HPDE6-E6E7 (cell line): ENCODE measurements around the gene NSG1.

Source experiments
- DNase-seq: peaks from one replicate; pipeline ENCODE4 v3.0.0; 2011; ENCODE audit warnings: missing footprints; ENCODE audit errors: extremely low spot score

Gene NSG1

DNA sequence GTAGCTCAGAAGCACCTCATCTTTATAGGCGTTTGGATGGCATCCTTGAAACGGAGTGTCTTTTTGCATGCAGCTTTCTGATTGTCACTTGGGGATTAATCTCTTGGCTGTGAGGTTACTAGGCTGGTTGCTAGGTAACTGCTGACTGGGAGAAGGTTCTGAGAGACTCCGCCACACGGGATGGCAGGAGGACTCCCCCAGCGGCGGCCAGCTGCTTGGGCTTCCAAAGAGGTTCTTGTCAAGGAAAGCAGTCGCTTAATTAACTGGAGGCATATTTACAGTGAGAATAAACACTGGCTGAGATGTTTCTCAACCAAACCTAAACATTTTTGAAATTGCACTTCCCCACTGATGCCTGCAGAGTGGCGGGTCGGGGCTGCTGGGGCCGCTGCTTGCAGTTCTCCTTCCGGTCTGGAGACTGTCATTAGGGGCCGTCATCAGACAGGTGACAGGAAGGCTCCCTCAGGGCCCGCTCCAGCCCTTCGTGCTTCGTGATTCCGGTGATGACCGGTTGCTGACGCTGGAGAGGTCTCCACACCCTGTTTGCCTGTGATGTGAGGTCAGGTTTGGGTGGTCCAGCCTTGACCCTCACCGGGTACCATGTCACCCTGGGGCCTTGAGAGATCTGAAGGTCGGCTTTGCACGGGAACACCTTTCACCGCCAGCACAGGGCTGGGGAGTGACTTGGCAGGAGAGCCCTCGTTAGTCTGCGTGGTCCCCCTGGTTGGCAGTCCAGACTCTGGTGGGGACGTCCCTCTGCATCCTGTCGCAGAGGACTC, 9.1 kb downstream of the NSG1 start:
- no peak for DNase-seq

DNA sequence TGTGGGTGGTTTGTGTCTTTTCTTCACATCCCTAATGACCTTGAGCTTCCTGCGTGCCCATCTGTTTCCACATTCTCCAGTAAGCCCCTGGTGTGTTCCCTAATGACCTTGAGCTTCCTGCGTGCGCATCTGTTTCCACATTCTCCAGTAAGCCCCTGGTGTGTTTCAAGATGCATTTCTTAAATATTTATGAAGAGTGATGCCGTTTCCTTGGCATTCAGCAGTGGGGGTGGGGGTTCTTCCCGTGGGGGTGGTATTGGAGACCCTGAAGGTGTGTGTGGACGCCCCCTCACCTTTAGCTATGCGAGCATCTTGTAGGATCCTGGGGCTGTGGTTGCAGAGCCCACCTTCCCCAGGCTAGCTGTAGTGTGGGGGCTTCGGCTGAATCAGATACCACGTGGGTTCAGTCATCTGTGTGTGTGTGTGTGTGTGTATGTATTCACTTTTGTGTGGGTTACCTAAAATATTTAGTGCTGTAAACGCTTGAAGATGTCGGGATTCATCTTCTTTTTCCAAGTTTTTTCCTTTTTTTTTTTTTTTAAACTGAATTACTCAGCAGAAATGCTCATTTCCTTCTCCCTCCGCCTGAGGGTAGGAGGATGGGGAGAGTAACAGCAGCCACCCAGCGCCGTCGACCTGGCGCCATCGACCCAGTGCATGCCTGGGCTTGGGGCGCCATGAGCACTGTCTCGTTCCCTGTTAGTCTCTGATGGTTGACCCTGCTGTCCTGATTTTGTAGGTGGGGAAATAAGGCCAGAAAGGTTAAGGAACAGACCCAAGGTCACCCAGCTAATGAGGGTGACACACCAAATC, 9.9 kb downstream of the NSG1 start:
- no peak for DNase-seq

DNA sequence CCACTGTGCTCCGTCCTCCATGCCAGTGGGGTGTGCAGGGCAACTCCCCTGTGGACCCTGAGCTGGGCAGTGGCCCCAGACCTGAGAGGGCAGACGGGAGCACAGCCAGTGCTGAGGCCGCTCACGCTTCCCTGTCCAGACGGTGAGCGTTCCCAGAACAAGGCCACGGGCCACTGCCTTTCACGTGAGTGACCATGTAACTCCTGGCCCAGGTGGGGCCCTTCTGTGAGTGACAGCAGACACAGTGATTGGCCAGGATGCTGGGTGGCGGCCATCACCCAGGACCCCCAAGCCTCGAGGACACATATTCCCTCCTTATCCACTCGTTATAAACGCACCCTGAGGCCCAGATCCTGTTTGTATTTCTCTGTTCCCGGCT, 10.5 kb downstream of the NSG1 start:
- no peak for DNase-seq

DNA sequence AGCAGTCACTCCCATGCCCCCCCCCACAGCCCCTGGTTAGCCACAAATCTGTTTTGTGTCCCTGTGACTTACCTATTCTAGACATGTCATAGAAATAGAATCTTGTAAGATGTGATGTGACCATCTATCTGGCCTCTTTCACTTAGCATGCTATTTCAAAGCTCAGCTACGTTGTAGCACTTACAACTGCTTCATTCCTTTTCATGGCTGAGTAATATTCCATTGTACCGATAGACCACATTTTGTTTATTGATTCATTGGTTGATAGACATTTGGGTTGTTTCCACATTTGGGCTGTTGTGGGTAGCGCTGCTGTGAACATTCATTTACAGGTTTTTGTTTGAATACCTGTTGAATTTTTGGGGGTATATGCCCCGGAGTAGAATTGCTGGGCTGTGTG, 11.5 kb downstream of the NSG1 start:
- no peak for DNase-seq

DNA sequence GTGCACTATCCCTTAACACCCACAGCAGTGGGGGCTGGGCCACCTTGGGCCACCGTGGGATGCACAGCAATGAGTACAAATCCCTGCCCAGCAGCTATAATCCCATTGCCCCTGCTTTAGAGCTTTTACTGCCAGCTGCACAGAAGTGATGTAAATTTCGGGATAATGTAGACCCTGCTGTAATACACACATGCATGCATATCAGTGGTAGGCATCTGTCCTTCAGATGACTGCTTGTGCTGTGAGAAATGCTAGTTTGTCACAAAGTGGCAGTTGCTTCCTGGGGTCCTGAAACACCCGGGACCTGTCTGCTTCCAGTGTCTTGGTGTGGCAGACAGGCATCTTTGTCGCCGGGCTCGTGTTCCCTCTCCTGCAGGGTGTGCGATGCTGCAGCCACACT, 14.1 kb downstream of the NSG1 start:
- no peak for DNase-seq

DNA sequence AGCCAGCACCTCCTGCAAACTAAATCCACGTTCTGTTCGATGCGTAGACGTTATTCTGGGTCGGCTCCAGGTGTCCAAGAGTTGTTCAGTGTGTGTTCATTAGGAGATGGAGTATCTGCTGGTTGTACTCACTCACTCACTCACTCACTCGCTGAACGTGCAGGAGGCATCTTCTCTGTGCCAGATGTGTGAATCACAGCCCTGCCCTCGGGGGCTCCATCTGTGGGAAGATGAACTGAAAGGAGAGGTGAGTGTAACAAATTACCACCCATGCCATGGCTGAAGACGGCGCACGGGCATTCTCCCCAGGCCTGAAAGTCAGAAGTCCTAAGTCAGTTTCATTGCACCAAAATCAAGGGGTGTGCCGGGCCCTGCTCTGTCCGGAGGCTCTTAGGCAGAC, 16.1 kb downstream of the NSG1 start:
- DNase-seq, result peak; percentile 37

DNA sequence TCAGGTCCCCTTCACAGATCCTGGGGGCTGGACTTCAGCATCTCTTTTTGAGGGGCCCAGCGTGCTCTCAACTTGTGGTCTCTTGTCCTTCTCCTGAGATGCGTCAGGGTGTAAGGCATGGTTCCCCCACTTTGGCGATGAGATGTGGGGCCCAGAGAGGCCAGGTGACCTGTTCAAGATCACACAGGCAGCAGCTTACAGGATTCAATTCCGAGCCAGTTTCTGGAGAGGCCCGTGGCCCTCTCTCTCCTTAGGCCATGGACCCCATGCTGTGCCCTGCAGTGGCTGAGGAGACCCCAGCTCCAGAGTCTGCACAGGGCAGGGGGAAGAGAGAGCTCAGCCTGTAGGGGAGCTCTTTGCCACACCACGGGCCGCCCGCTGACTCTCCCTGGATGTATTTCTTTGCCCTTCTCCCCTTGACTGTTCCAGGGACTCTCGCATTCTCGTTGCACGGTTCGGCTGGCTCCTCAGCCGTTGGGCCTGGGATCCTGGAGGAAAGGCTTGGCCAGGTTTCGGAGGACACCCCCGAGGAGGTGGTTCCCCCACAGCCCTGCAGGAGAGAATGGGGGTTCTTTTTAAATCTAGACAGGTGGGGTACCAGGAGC, 18.6 kb downstream of the NSG1 start:
- no peak for DNase-seq

DNA sequence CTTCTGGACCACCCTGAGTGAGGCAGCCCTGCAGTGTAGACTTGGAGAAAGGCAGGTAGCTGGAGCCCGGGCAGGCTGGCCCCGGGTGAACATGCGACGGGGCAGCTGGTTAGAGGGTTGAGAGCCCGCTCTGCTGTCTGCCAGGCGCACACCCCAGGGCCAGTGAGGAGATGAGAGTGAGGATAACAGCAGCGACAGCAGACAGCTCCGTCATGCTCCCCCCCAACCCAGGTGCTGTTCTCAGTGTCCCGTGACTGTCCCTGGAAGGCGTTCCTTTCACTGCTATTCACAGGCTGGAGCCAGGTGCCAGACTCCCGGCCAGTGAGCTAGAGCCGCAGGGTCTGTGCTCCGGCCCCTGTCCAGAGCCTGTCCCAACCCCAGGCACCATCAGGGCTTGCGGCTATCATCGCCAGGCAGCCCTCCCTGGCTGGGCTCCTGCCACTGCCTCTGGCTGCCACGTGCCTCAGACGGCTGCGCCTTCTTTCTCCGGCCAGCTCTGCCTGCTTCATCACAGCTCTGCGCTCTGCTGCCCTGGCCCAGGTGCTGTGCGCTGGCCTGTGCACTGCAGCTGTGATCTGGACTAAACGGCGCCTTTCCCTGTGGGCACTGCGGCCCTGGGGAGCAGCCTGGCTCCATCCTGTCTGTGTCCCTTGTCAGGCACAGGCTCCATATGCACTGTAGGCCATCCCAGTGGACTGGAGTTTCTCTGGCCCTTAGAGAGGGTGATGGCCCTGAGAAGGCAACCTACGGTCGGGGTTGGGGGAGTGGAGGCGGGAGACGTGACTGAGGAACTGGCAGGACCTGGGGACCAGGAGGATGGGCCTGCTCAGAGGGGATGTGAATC, 19.8 kb downstream of the NSG1 start:
- no peak for DNase-seq

DNA sequence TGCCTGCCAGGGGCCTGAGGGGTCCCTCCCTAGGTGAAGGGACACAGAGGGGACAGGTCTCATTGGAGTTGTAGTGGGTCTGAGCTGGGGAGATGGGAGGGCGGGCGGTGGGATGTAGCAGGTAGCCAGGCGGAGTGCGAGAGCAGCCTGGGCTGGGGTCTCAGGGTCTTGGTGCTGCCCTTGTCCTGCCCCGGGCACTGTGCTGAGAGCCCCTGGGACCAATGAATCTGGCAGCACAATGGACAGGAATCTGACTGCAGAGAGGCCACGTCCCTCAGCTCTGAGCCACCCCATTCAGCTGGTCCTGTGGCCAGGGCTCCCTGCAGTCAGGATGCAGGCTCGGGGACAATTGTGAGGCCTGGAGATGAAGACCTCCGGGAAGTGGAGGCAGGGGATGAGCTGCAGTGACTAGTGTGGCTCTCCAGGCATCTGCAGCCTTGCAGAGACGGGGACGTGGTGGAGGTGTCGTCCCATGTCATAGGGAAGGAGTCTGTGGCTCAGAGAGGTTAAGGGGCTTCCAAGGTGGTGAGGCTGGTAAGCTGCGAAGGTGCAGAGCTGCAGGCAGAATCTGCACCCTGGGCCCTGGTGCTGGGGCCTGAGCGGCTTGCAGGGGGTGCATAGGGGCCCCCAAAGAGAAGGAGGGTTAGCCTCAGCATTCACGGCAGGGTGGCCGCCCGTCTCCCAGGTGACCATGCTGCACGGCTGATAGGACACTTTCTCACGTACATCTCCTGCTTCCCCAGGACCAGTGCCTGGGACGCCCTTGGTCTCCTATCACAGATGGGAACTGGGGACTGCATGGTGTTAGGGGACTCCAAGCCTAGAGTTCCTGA, 20.6 kb downstream of the NSG1 start:
- no peak for DNase-seq

DNA sequence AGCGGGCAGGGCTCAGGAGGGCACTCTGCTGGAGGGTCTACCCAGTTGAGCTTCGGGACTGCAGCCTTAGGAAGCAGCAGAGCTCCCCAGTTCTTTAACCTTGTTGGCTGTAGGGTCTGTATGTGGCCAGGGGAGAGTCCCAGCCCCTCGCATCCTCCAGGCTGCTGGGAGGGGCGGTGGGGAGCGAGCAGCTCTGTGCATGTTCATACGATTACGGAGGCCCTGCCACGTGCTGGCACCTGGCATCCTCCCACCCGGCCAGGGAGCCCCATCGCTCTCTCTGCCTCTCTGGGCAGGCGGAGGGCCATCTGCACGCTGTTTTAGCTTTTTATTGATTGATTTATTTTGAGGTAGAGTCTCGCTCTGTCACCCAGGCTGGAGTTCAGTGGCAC, 21.2 kb downstream of the NSG1 start:
- no peak for DNase-seq

DNA sequence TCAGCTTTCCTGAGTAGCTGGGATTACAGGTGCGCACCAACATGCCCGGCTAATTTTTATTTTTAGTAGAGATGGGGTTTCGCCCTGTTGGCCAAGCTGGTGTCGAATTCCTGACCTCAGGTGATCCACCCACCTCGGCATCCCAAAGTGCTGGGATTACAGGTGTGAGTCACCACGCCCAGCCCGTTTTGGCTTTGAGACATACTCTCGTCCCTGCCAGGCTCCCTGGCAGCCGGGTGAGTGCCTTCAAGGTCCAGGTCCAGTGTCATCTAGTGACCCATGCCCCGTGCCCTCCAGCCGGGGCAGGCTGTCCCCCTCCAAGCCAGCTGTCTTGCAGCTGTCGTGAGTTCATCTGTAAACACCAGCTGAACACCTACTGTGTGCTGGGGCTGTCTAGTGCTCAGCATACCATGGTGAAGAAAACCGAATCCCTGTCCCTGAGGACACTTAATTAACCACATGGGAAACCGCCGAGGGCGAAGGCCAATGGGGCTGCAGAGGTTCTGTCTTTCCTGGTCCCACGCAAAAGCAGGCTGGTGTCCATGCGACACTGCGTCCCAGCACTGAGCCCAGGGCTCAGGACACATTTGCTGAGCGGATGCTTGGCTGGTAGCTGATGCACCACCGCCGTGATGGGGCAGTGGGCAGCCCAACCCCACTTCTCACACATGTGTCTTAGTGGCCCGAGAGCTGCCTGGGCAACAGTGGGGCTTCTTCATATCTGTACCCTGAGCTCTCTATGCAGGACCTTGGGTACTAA, 21.9 kb downstream of the NSG1 start:
- DNase-seq, result peak; percentile 23

DNA sequence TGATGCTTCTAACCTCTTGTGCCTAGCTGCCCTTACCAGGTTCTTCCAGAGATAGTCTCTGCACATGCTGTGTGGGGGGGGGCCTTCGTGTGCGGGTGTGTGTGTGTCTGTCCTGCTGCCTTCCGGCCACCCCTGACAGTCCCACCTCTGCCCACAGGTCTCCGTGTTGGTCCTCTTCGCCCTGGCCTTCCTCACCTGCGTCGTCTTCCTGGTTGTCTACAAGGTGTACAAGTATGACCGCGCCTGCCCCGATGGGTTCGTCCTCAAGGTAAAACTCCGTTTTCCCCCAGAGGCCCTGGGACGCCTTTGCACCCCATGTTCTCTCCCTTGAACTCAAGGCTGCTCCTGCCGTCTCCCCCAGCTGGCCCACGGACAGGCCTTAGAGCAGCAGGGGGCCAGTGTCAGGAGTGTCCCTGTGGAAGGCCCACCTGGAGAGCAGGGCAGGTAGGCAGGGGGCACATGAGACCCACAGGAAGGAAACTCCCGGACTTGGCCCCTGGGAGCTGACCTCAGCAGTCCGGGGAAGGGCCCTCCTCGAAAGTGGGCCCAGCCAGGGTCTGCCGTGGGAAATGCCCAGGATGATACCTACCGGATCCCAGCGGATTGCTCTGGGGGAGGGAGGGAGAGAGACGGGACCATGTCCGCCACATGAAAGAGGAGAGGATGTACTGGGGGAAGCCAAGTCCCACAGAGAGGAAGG, 22.7 kb downstream of the NSG1 start:
- DNase-seq, result no peak

DNA sequence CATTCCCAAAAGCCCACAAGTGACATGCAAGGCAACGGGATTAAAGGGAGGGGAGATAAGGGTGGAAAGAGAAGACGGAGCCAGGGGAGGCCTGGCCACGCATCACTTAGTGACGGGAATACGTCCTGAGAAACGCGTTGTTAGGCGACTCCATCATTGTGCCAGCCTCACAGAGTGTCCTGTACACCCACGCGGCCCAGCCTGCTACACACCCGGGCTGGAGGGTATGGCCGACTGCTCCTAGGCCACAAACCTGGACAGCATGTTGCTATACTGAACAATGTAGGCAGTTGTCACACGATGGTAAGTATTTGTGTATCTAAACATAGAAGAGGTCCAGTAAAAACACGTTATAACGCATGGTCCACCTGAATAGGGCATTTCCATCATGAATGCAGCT, 23.4 kb downstream of the NSG1 start:
- no peak for DNase-seq

DNA sequence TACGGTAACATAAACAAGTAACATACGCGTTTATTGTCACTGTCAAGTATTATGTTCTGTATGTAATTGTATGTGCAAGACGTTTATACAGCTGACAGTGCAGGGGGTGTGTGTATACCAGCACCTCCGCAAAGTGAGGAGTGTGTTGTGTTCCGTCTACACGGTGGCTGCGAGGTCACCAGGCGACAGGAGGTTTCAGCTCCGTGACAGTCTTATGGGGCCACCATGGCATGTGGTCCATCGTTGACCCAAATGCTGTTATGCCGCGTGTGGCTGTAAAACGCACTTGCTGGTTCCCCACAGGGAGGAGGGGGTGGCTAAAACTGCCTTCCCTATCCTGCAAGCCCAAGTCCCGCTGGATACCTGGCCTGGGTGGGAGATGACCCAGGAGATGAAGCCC, 25.0 kb downstream of the NSG1 start:
- no peak for DNase-seq

DNA sequence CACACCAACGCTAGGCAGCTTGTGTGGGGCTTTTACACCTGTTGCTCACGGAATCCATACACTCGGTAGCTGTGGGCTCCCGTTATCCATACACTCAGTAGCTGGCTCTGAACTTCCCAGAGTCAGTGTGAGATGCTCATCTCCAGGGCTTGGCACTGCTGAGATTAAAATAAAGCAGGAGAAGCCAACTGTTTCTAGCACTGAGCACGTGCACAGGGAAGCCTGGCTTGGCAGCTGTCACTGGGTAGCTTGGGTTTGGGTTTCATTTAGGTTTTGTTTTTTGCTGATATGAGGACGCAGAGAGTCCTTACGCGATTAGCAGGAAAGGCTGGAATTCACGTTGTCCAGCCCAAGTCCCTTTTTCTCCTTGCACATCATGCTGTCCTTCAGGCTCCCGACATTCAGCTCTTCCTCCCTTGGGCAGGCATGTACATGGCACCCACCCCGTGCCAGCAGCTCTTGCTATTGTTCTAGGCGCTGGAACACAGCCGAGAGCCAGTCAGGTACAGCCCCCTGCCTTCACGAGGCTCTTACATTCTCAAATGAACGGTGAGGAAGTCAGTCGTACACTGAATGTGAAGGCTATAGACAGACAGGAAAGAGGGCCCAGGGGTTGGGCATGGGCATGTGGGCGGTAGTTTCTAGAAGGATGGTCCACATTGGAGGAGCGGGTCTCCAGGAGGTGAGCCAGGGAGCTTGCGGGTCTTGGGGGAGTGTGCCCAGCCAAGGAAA, 25.9 kb downstream of the NSG1 start:
- no peak for DNase-seq

DNA sequence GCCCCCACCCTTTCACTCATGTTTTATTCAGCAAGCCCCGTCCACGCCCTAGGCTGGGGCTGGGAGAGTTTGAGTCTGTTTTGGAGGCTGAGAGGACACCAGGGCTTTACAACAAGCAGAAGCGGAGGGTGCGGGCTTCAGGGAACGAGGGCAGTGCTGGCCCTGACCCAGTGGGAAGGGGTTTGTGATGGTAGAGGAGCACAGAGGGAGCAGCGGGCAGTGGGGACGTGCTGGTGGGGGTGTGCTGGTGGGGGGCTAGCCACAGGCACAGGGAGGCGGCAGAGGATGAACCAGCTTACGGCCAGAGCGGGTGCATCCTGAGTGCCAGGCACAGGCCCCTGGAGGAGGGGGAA, 26.4 kb downstream of the NSG1 start:
- DNase-seq, result no peak

DNA sequence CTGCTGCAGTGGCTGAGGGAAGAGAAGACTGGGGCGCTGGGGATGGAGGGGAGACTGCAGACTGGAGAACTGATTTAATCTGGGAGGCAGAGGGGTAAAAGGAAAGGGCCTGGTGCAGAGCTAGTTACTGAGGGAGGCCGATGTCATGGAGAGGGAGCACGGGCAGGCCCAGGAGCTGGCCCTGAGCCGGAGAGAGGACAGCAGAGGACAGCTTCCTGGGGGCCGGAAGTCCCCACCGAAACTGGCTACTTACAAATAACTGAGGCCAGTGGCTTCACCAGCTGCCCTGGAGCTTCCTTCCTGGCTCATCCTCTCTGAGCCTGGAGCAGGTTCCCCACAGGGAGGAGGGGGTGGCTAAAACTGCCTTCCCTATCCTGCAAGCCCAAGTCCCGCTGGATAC, 26.9 kb downstream of the NSG1 start:
- DNase-seq, result no peak

DNA sequence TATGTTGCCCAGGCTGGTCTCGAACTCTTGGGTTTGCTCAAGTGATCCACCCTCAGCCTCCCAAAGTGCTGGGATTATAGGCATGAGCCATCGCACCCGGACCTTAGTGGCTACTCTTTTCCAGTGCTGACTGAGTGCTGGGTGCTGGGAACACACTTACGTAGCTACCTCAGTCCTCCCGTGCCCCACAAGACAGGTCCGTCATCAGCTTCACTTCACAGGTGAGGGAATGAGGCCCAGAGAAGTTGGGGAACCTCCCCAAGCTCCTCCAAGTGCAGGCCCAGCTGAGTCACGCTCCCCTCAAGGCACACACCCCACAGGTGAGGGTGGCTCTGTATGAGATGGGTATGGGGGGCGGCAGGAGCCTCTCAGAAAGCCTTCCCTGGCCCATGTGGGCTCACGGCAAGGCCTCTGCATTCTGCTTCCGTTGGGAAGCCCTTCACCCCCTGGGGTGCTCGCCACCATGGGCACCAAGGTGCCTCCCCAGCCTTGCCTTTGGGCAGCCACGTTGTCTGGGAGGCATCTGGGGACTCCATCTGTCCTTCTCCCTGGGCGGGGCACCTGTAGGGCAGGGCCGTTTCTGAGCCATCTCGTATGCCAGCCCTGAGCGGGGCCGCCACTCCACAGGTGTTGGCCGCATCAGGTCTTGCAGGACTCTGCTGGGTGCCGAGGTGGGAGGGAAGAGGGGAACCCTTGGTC, 28.4 kb downstream of the NSG1 start:
- no peak for DNase-seq
